OCI-LY1 (cell line): Measurements from ENCODE around the gene NECTIN4.

Experiments
- H2AFZ ChIP-seq: fragments of 200-600 bp; sonication (generic), shearing (Covaris generic); 2 replicates; pipeline ENCODE4 v1.6.0; 2014; ENCODE audit warnings: antibody characterized with exemption, mild to moderate bottlenecking, low read length
- H3F3A ChIP-seq: fragments of 200-600 bp; sonication (generic), shearing (Covaris generic); 2 replicates; pipeline ENCODE4 v1.6.0; 2014; ENCODE audit warnings: mild to moderate bottlenecking, antibody characterized with exemption, low read length, moderate library complexity; ENCODE audit not compliant: insufficient read depth
- H3K27ac ChIP-seq: fragments of 200-600 bp; sonication (generic); 2 replicates; pipeline ENCODE4 v1.5.1; 2014; ENCODE audit warnings: low read length, mixed run types, mild to moderate bottlenecking, low read depth; ENCODE audit not compliant: poor library complexity, severe bottlenecking
- H3K27me3 ChIP-seq: fragments of 200-600 bp; sonication (generic); 2 replicates; pipeline ENCODE4 v1.6.0; 2014; ENCODE audit warnings: antibody characterized with exemption, mild to moderate bottlenecking, low read length, moderate library complexity; ENCODE audit not compliant: insufficient read depth
- H3K36me3 ChIP-seq: fragments of 200-600 bp; sonication (generic); 2 replicates; pipeline ENCODE4 v1.6.1; 2014; ENCODE audit warnings: mild to moderate bottlenecking, antibody characterized with exemption, low read length, moderate library complexity, mixed read lengths; ENCODE audit not compliant: insufficient read depth
- H3K4me1 ChIP-seq: fragments of 200-600 bp; sonication (generic); 2 replicates; pipeline ENCODE4 v1.5.1; 2014; ENCODE audit warnings: mild to moderate bottlenecking, low read length, moderate library complexity; ENCODE audit not compliant: insufficient read depth, severe bottlenecking
- H3K4me2 ChIP-seq: fragments of 200-600 bp; sonication (generic), shearing (Covaris generic); 2 replicates; pipeline ENCODE4 v1.6.1; 2014; ENCODE audit warnings: low read length
- H3K4me3 ChIP-seq: fragments of 200-600 bp; sonication (generic); 2 replicates; pipeline ENCODE4 v1.5.1; 2014; ENCODE audit warnings: low read length, low read depth, mild to moderate bottlenecking, mixed read lengths; ENCODE audit not compliant: poor library complexity, severe bottlenecking
- H3K79me2 ChIP-seq: fragments of 200-600 bp; shearing (Covaris generic); 2 replicates; pipeline ENCODE4 v1.6.1; 2016; ENCODE audit warnings: mixed run types, low read length, mixed read lengths; ENCODE audit not compliant: insufficient read depth
- H3K9ac ChIP-seq: fragments of 200-600 bp; sonication (generic), shearing (Covaris generic); 2 replicates; pipeline ENCODE4 v1.6.1; 2014; ENCODE audit warnings: mild to moderate bottlenecking, low read length, mixed read lengths
- H3K9me2 ChIP-seq: fragments of 200-600 bp; sonication (generic), shearing (Covaris generic); 2 replicates; pipeline ENCODE4 v1.6.1; 2014; ENCODE audit warnings: low read depth, mild to moderate bottlenecking, low read length, mixed read lengths
- H3K9me3 ChIP-seq: fragments of 200-600 bp; shearing (Covaris generic); 2 replicates; pipeline ENCODE4 v1.6.1; 2014; ENCODE audit warnings: low read length, mixed read lengths
- H4K20me1 ChIP-seq: fragments of 200-600 bp; sonication (generic), shearing (Covaris generic); 2 replicates; pipeline ENCODE4 v1.6.0; 2016; ENCODE audit warnings: mild to moderate bottlenecking, low read length; ENCODE audit not compliant: insufficient read depth
- EZH2 ChIP-seq: fragments of 200-600 bp; sonication (generic), shearing (Covaris generic); IDR thresholded peaks from 2 replicates; pipeline ENCODE4 v1.8.0; 2017; ENCODE audit warnings: borderline replicate concordance, mixed run types, mild to moderate bottlenecking, antibody characterized with exemption, low read length, moderate library complexity, mixed read lengths
- TF ChIP-seq, protein P1 (sequence below): fragments of 200-600 bp; sonication (generic), shearing (Covaris generic); IDR thresholded peaks from 2 replicates; pipeline ENCODE4 v1.5.1; 2017; ENCODE audit warnings: mild to moderate bottlenecking, antibody characterized with exemption, low read length, moderate library complexity, mixed read lengths

The NECTIN4 gene

DNA sequence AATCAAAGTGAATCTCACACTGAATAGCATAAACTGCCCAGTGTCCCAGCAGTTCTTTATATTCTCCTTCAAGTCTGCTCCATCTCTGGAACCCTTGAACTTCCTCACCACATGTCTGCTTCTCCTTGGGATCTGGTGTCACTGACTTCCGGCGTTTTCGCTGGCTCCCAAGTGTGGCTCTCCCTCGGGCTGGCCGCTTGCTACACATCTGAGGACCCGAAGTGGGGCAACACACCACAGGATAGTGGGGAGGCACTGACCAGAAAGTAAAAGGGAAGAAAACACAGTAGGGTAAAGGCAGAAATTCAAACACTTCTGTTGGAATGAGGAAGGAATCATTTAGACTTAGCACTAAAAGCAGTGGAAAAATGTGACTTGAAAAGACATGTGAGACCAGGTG lies 33.6 kb upstream of the NECTIN4 start:
- Histone ChIP-seq H3K36me3 (peaks cover 74% of the 10 kb centered on the region), H3K4me1 (peaks cover 18% of the 10 kb centered on the region), H3K27me3 (no peaks in the 10 kb centered on the region), H2AFZ (no peak overlapping the region), H3K4me2 (no peak overlapping the region), H3K9me2 (no peaks in the 10 kb centered on the region), H4K20me1 (no peaks in the 10 kb centered on the region), H3K27ac (no peak overlapping the region), H3K4me3 (no peak overlapping the region), H3K9me3 (no peaks in the 10 kb centered on the region), H3K9ac (no peak overlapping the region), H3F3A (no peaks in the 10 kb centered on the region), H3K79me2 (no peaks in the 10 kb centered on the region)
- TF ChIP-seq EZH2: no peak
- TF ChIP-seq, protein P1, sequence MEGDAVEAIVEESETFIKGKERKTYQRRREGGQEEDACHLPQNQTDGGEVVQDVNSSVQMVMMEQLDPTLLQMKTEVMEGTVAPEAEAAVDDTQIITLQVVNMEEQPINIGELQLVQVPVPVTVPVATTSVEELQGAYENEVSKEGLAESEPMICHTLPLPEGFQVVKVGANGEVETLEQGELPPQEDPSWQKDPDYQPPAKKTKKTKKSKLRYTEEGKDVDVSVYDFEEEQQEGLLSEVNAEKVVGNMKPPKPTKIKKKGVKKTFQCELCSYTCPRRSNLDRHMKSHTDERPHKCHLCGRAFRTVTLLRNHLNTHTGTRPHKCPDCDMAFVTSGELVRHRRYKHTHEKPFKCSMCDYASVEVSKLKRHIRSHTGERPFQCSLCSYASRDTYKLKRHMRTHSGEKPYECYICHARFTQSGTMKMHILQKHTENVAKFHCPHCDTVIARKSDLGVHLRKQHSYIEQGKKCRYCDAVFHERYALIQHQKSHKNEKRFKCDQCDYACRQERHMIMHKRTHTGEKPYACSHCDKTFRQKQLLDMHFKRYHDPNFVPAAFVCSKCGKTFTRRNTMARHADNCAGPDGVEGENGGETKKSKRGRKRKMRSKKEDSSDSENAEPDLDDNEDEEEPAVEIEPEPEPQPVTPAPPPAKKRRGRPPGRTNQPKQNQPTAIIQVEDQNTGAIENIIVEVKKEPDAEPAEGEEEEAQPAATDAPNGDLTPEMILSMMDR: no peak

- H3K4me1 ChIP-seq: peaks cover 19% of the 10 kb centered on the region
- no peaks in the 10 kb centered on the region for H4K20me1 ChIP-seq
- no peaks in the 10 kb centered on the region for H3K27me3 ChIP-seq
- no peaks in the 10 kb centered on the region for H3K9me2 ChIP-seq
- no peaks in the 10 kb centered on the region for H3F3A ChIP-seq
- no peak overlapping the region for H3K9ac ChIP-seq
- H3K27ac ChIP-seq: no peak overlapping the region
- TF ChIP-seq, protein P1: no peak
- TF ChIP-seq EZH2: no peak
- no peak overlapping the region for H3K4me2 ChIP-seq
- H3K79me2 ChIP-seq: peaks cover 9% of the 10 kb centered on the region
- H2AFZ ChIP-seq: no peak overlapping the region
- H3K36me3 ChIP-seq: peaks cover 63% of the 10 kb centered on the region
- no peak overlapping the region for H3K4me3 ChIP-seq
- H3K9me3 ChIP-seq: no peaks in the 10 kb centered on the region
These were observed 32.5 kb upstream of the NECTIN4 start for GRCh38 chr1:161121834-161122233.

DNA sequence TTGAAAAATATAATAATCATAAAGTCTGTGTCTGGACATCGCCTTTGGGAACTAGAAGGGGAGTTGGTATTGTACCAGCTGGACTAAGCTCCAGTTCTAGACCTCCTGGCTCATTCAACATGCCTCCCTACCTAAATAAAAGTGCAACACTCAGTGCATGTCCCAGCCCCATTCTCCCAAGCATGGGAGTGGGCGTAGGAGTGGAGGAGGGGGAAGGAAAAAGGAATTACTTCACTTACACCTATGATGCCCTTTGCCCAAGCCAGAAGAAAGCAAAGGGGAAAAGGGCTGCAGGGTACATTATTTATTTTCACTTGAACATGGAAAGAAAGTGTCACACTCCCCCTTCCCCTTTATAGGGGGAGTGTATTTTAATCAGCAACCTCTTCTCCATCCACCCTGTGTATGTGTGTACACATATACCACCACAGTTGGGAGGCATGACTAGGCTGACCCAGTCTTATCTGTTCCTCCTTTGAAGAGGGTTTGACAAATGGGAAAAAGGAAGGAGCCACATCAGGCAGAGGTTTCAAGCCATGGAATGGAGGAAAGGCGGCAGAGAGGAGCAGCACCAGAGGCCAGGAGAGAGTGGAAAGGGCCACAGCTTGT lies 31.8 kb upstream of the NECTIN4 start:
- Histone ChIP-seq H3K27me3 (no peaks in the 10 kb centered on the region), H3K4me1 (peaks cover 26% of the 10 kb centered on the region), H3F3A (no peaks in the 10 kb centered on the region), H3K9me2 (no peaks in the 10 kb centered on the region), H3K9me3 (no peaks in the 10 kb centered on the region), H2AFZ (no peak overlapping the region), H3K4me3 (no peak overlapping the region), H3K79me2 (peaks cover 16% of the 10 kb centered on the region), H3K9ac (no peak overlapping the region), H3K36me3 (peaks cover 64% of the 10 kb centered on the region), H3K27ac (no peak overlapping the region), H4K20me1 (no peaks in the 10 kb centered on the region), H3K4me2 (no peak overlapping the region)
- TF ChIP-seq EZH2: no peak
- TF ChIP-seq, protein P1: no peak
